ENCODE measurements around the gene ARAP1.
"Not testable (repeated sequence)": the region's sequence is repeated elsewhere in the genome, so short reads cannot be mapped to it uniquely, and the experiment has no call there.

Gene ARAP1

GRCh38 chr11:72752088-72752914 lies at the start of gene ARAP1:
Gene ARAP1, minus strand, starts transcription at chr11:72752408. Its CDS starts 25,280 bp downstream, at chr11:72727128.
- peak; percentile 80 to 84 for DNase-seq

GRCh38 chr11:72799441-72799840 lies 47.2 kb upstream of the ARAP1 start:
- DNase-seq = no peak

GRCh38 chr11:72798361-72798760 lies 46.2 kb upstream of the ARAP1 start:
- no peak for DNase-seq

GRCh38 chr11:72793425-72794367 lies 41.5 kb upstream of the ARAP1 start, which contains the start of gene STARD10:
Gene STARD10, minus strand, starts transcription at chr11:72794047. Its CDS starts 12,866 bp downstream, at chr11:72781181.
- DNase-seq = peak; percentile 94 to 95

- DNase-seq = peak in 1 of 2 experiments; percentile 28
Observed at GRCh38 chr11:72793076-72793424, 40.8 kb upstream of the ARAP1 start.

- DNase-seq = peak in 1 of 2 experiments; percentile 27
Observed at GRCh38 chr11:72792437-72793021, 40.3 kb upstream of the ARAP1 start.

GRCh38 chr11:72791228-72791627 lies 39.0 kb upstream of the ARAP1 start:
- not testable (repeated sequence) for DNase-seq

GRCh38 chr11:72789493-72790131 lies 37.4 kb upstream of the ARAP1 start:
- DNase-seq = no peak

- DNase-seq = no peak
Observed at GRCh38 chr11:72788241-72788640, 36.0 kb upstream of the ARAP1 start.

- peak; percentile 37 to 51 for DNase-seq
Observed at GRCh38 chr11:72787216-72788104, 35.3 kb upstream of the ARAP1 start.

GRCh38 chr11:72786305-72787215 lies 34.4 kb upstream of the ARAP1 start:
- DNase-seq = no peak

- DNase-seq = no peak
Observed at GRCh38 chr11:72784662-72785061, 32.5 kb upstream of the ARAP1 start.

- no peak for DNase-seq
Observed at GRCh38 chr11:72783144-72783905, 31.1 kb upstream of the ARAP1 start.

- no peak for DNase-seq
Observed at GRCh38 chr11:72782081-72782920, 30.1 kb upstream of the ARAP1 start.

GRCh38 chr11:72781313-72782080 lies 29.3 kb upstream of the ARAP1 start:
- DNase-seq = peak; percentile 53 to 60

- no peak for DNase-seq
Observed at GRCh38 chr11:72781063-72781312, 28.8 kb upstream of the ARAP1 start.

GRCh38 chr11:72780296-72781062 lies 28.3 kb upstream of the ARAP1 start:
- no peak for DNase-seq

Data from activated T-cell treated with anti-CD3 and anti-CD28 coated beads, Interleukin-2, amount 50 U/mL, for 48 hours (primary cell).